ENCODE results near the gene PRDM12. TPM values are rescaled to one million over a fixed set of nuclear protein-coding genes. Genes with fewer than 3 reads are reported as not detected.

Gene PRDM12
- polyA plus RNA-seq, 1 experiment: not detected

- Histone ChIP-seq H3K27me3 (ENCODE audit: control insufficient read depth, insufficient read depth, low read length) (peaks cover 90% of the 10 kb centered on the region), H3K27ac (ENCODE audit: low read depth, low read length) (no peak overlapping the region), H3K9me3 (ENCODE audit: control insufficient read depth, insufficient read depth, low read length) (peaks cover 5% of the 10 kb centered on the region; the same call in 1 of the 2 replicates), H3K4me3 (ENCODE audit: low read depth, low read length) (no peak overlapping the region)
- CTCF ChIA-PET: interaction anchor here (0.6 to 0.7 kb wide), 4 partner anchors 15 to 142 kb away, joined by 3 to 12 read pairs (median 3); no protein-coding TSS in a partner anchor
- POLR2A ChIA-PET: no interaction called here
- DNase-seq (ENCODE audit: low read depth, low spot score): no peak
- TF ChIP-seq CTCF (IDR thresholded peaks at IDR 0.05; ENCODE audit: low read depth, low read length): no peak
Measured at GRCh38 chr9:130665029-130665430, 636 bp downstream of the PRDM12 start.

- POLR2A ChIA-PET: no interaction called here
- CTCF ChIA-PET: interaction anchor here (0.7 kb wide), 1 partner anchor 18 kb away, joined by 3 read pairs; no protein-coding TSS in a partner anchor
- TF ChIP-seq CTCF (IDR thresholded peaks at IDR 0.05; ENCODE audit: low read depth, low read length): no peak
- Histone ChIP-seq H3K27me3 (ENCODE audit: control insufficient read depth, insufficient read depth, low read length) (peaks cover 85% of the 10 kb centered on the region), H3K9me3 (ENCODE audit: control insufficient read depth, insufficient read depth, low read length) (peaks cover 5% of the 10 kb centered on the region; the same call in 1 of the 2 replicates), H3K27ac (ENCODE audit: low read depth, low read length) (no peak overlapping the region), H3K4me3 (ENCODE audit: low read depth, low read length) (no peak overlapping the region)
- no peak for DNase-seq (ENCODE audit: low read depth, low spot score)
Measured at GRCh38 chr9:130665431-130666392, 1.3 kb downstream of the PRDM12 start.

- Histone ChIP-seq H3K27ac (ENCODE audit: low read depth, low read length) (no peak overlapping the region), H3K4me3 (ENCODE audit: low read depth, low read length) (no peak overlapping the region), H3K9me3 (ENCODE audit: control insufficient read depth, insufficient read depth, low read length) (peaks cover 5% of the 10 kb centered on the region; the same call in 1 of the 2 replicates), H3K27me3 (ENCODE audit: control insufficient read depth, insufficient read depth, low read length) (peaks cover 76% of the 10 kb centered on the region)
- no peak for TF ChIP-seq CTCF (IDR thresholded peaks at IDR 0.05; ENCODE audit: low read depth, low read length)
- CTCF ChIA-PET: no interaction called here
- DNase-seq (ENCODE audit: low read depth, low spot score): no peak
- POLR2A ChIA-PET: no interaction called here
Measured at GRCh38 chr9:130666393-130667119, 2.2 kb downstream of the PRDM12 start.

GRCh38 chr9:130667120-130667435, 2.7 kb downstream of the PRDM12 start:
- ChIA-PET CTCF (no interaction called here), POLR2A (no interaction called here)
- DNase-seq (ENCODE audit: low read depth, low spot score): no peak
- no peak overlapping the region for H3K27ac ChIP-seq (ENCODE audit: low read depth, low read length)
- peaks cover 5% of the 10 kb centered on the region; the same call in 1 of the 2 replicates for H3K9me3 ChIP-seq (ENCODE audit: control insufficient read depth, insufficient read depth, low read length)
- no peak for TF ChIP-seq CTCF (IDR thresholded peaks at IDR 0.05; ENCODE audit: low read depth, low read length)
- H3K4me3 ChIP-seq (ENCODE audit: low read depth, low read length): no peak overlapping the region
- H3K27me3 ChIP-seq (ENCODE audit: control insufficient read depth, insufficient read depth, low read length): peaks cover 71% of the 10 kb centered on the region

All from AG04450 (cell line).